ENCODE results near the gene KANK3.

Gene KANK3

GRCh38 chr19:8337728-8338127 is 5.3 kb downstream of the KANK3 start:
- DNase-seq (ENCODE audit: low read depth), result no peak
- TF ChIP-seq CTCF (conservative IDR thresholded peaks at IDR 0.05; ENCODE audit: low read depth, low read length), result no peak
- H3K4me3 ChIP-seq (ENCODE audit: low read depth, low read length), result no peak overlapping the region

GRCh38 chr19:8336660-8337059 is 6.4 kb downstream of the KANK3 start:
- H3K4me3 ChIP-seq (ENCODE audit: low read depth, low read length), result no peak overlapping the region
- DNase-seq (ENCODE audit: low read depth), result no peak
- no peak for TF ChIP-seq CTCF (conservative IDR thresholded peaks at IDR 0.05; ENCODE audit: low read depth, low read length)

- no peak overlapping the region for H3K4me3 ChIP-seq (ENCODE audit: low read depth, low read length)
- no peak for DNase-seq (ENCODE audit: low read depth)
- TF ChIP-seq CTCF (conservative IDR thresholded peaks at IDR 0.05; ENCODE audit: low read depth, low read length), result no peak
These were observed 6.9 kb downstream of the KANK3 start for GRCh38 chr19:8336072-8336569.

GRCh38 chr19:8335343-8336071 is 7.6 kb downstream of the KANK3 start:
- TF ChIP-seq CTCF (conservative IDR thresholded peaks at IDR 0.05; ENCODE audit: low read depth, low read length), result no peak
- DNase-seq (ENCODE audit: low read depth), result no peak
- H3K4me3 ChIP-seq (ENCODE audit: low read depth, low read length), result no peak overlapping the region

GRCh38 chr19:8334458-8335342 is 8.4 kb downstream of the KANK3 start:
- H3K4me3 ChIP-seq (ENCODE audit: low read depth, low read length), result no peak overlapping the region
- DNase-seq (ENCODE audit: low read depth), result peak; percentile 65
- TF ChIP-seq CTCF (conservative IDR thresholded peaks at IDR 0.05; ENCODE audit: low read depth, low read length), result no peak

- no peak for TF ChIP-seq CTCF (conservative IDR thresholded peaks at IDR 0.05; ENCODE audit: low read depth, low read length)
- no peak for DNase-seq (ENCODE audit: low read depth)
- no peak overlapping the region for H3K4me3 ChIP-seq (ENCODE audit: low read depth, low read length)
These were observed 9.2 kb downstream of the KANK3 start for GRCh38 chr19:8333767-8334457.
